DND-41 (cell line): ENCODE results near the gene GFPT1.

ENCODE experiments used
- ATAC-seq: fragments of 200-7000 bp; cut with Tn5 transposase; 3 replicates; pipeline ENCODE4 v1.9.1; 2021; ENCODE audit warnings: low read depth; ENCODE audit not compliant: insufficient read depth
- DNase-seq: peaks from one replicate; pipeline ENCODE4 v3.0.0-alpha.2; 2020
- H2AFZ ChIP-seq: 2 replicates; pipeline ENCODE4 v1.6.0; 2012; ENCODE audit warnings: low read depth, low read length
- H3K27ac ChIP-seq: 2 replicates; pipeline ENCODE4 v1.5.1; 2012; ENCODE audit warnings: low read length, inconsistent platforms
- H3K27me3 ChIP-seq: fragments of 200-600 bp; sonication (generic); 2 replicates; pipeline ENCODE4 v1.6.0; 2012; ENCODE audit warnings: low read length, mild to moderate bottlenecking, inconsistent platforms; ENCODE audit not compliant: insufficient read depth, poor library complexity
- H3K36me3 ChIP-seq: 2 replicates; pipeline ENCODE4 v1.5.1; 2012; ENCODE audit warnings: low read length, inconsistent platforms; ENCODE audit not compliant: insufficient read depth
- H3K4me1 ChIP-seq: 2 replicates; pipeline ENCODE4 v1.5.1; 2012; ENCODE audit warnings: mild to moderate bottlenecking, low read length; ENCODE audit not compliant: insufficient read depth
- H3K4me2 ChIP-seq: 2 replicates; pipeline ENCODE4 v1.6.0; 2012; ENCODE audit warnings: mild to moderate bottlenecking, moderate library complexity, low read length, inconsistent platforms; ENCODE audit not compliant: insufficient read depth
- H3K4me3 ChIP-seq, 2 experiments: fragments of 200-600 bp in 1 of 2; shearing (Covaris generic) in 1 of 2; 2 replicates each; pipeline ENCODE4 v1.5.1; 2012 to 2016; ENCODE audit warnings: inconsistent platforms in 2 of 2, low read length in 2 of 2, mild to moderate bottlenecking in 2 of 2, low read depth in 1 of 2, moderate library complexity in 1 of 2
- H3K79me2 ChIP-seq: 2 replicates; pipeline ENCODE4 v1.6.0; 2012; ENCODE audit warnings: low read length, inconsistent platforms; ENCODE audit not compliant: insufficient read depth
- H3K9ac ChIP-seq: 2 replicates; pipeline ENCODE4 v1.6.0; 2012; ENCODE audit warnings: low read depth, mild to moderate bottlenecking, inconsistent platforms, low read length, moderate library complexity
- H3K9me3 ChIP-seq: 2 replicates; pipeline ENCODE4 v1.5.1; 2012; ENCODE audit warnings: low read length, moderate library complexity, mild to moderate bottlenecking, inconsistent platforms; ENCODE audit not compliant: insufficient read depth, severe bottlenecking
- H4K20me1 ChIP-seq: 2 replicates; pipeline ENCODE4 v1.6.0; 2012; ENCODE audit warnings: low read length; ENCODE audit not compliant: insufficient read depth
- CTCF ChIP-seq: IDR thresholded peaks from 2 replicates; pipeline ENCODE4 v1.5.1; 2012; ENCODE audit warnings: borderline replicate concordance, low read length, moderate library complexity, mild to moderate bottlenecking; ENCODE audit not compliant: poor library complexity, severe bottlenecking; ENCODE audit errors: extremely low read depth
- EZH2 ChIP-seq: IDR thresholded peaks from 3 replicates; pipeline ENCODE4 v1.6.1; 2012; ENCODE audit warnings: borderline replicate concordance, low read depth, mild to moderate bottlenecking, moderate library complexity, low read length, inconsistent platforms; ENCODE audit not compliant: severe bottlenecking

Gene GFPT1

GRCh38 chr2:69278366-69278765 lies 108.7 kb downstream of the GFPT1 start:
- Histone ChIP-seq H2AFZ (no peak overlapping the region), H3K79me2 (no peaks in the 10 kb centered on the region), H3K4me2 (no peak overlapping the region), H3K4me3 (no peak overlapping the region), H4K20me1 (no peaks in the 10 kb centered on the region), H3K36me3 (no peaks in the 10 kb centered on the region), H3K27ac (no peak overlapping the region), H3K4me1 (no peaks in the 10 kb centered on the region), H3K27me3 (no peaks in the 10 kb centered on the region), H3K9me3 (no peaks in the 10 kb centered on the region), H3K9ac (no peak overlapping the region)
- ATAC-seq, result no peak
- TF ChIP-seq EZH2 (no peak), CTCF (no peak)
- no peak for DNase-seq

- ATAC-seq (no peak), DNase-seq (no peak)
- Histone ChIP-seq H3K4me3 (no peak overlapping the region), H3K27me3 (peaks cover 3% of the 10 kb centered on the region), H3K4me1 (no peaks in the 10 kb centered on the region), H3K27ac (no peak overlapping the region), H2AFZ (no peak overlapping the region), H3K4me2 (no peak overlapping the region), H3K9me3 (no peaks in the 10 kb centered on the region), H3K79me2 (no peaks in the 10 kb centered on the region), H4K20me1 (no peaks in the 10 kb centered on the region), H3K36me3 (no peaks in the 10 kb centered on the region), H3K9ac (no peak overlapping the region)
- TF ChIP-seq CTCF (no peak), EZH2 (no peak)
These were observed 111.5 kb downstream of the GFPT1 start for GRCh38 chr2:69275490-69275889.

GRCh38 chr2:69272803-69273471 lies 114.1 kb downstream of the GFPT1 start:
- peak; percentile 54; the same call in 1 of the 3 replicates for ATAC-seq
- Histone ChIP-seq H3K27ac (no peak overlapping the region), H4K20me1 (no peaks in the 10 kb centered on the region), H3K4me1 (no peaks in the 10 kb centered on the region), H3K36me3 (no peaks in the 10 kb centered on the region), H3K79me2 (no peaks in the 10 kb centered on the region), H3K9ac (no peak overlapping the region), H3K4me3 (no peak overlapping the region), H3K9me3 (no peaks in the 10 kb centered on the region), H3K27me3 (peaks cover 3% of the 10 kb centered on the region), H2AFZ (no peak overlapping the region), H3K4me2 (no peak overlapping the region)
- DNase-seq, result no peak
- TF ChIP-seq EZH2 (no peak), CTCF (no peak)
